Activated B cell treated with CpG ODN at 0.5 μM for 24 hours (primary cell): Measurements from ENCODE around the gene DLGAP1. TPM values are rescaled to one million over a fixed set of nuclear protein-coding genes. Genes with fewer than 3 reads are reported as not detected.

Experiments
- ATAC-seq: fragments of 200-7000 bp; cut with Tn5 transposase; one replicate; pipeline ENCODE4 v1.10.0; 2021; ENCODE audit warnings: low read depth, mild to moderate bottlenecking, moderate library complexity
- CTCF ChIA-PET: fragments of 350-600 bp; sonication (Branson Sonifier 250); formaldehyde crosslinking; loops from one replicate; lab custom pipeline; 2021; ENCODE audit warnings: antibody characterized with exemption; lab: Charles Lee
- POLR2A ChIA-PET: fragments of 350-600 bp; sonication (Branson Sonifier 250); formaldehyde crosslinking; loops from one replicate; lab custom pipeline; 2021; ENCODE audit warnings: antibody characterized with exemption; lab: Charles Lee
- DNase-seq: peaks from one replicate; pipeline ENCODE4 v3.0.0; 2022
- H3K27ac Mint-ChIP-seq: one replicate; pipeline ENCODE4 v1.8.0; 2020; ENCODE audit warnings: mixed read lengths
- H3K27me3 Mint-ChIP-seq: one replicate; pipeline ENCODE4 v1.8.0; 2021; ENCODE audit warnings: mixed read lengths
- H3K36me3 Mint-ChIP-seq: one replicate; pipeline ENCODE4 v1.8.0; 2021; ENCODE audit warnings: low read depth, mixed read lengths
- H3K4me1 Mint-ChIP-seq: one replicate; pipeline ENCODE4 v1.8.0; 2021; ENCODE audit warnings: mixed read lengths
- H3K4me3 Mint-ChIP-seq: one replicate; pipeline ENCODE4 v1.8.0; 2020; ENCODE audit warnings: mild to moderate bottlenecking, mixed read lengths
- H3K9me3 Mint-ChIP-seq: one replicate; pipeline ENCODE4 v1.8.0; 2020; ENCODE audit warnings: mixed read lengths
- intact Hi-C: fragments of 100-400 bp; cut with micrococcal nuclease; formaldehyde crosslinking; loops from one replicate; pipeline ENCODE4 v1.15.1; 2024
- total RNA-seq: library from RNA; stranded (reverse); gene quantifications from 2 replicates; pipeline ENCODE4 v1.2.3, GENCODE V29; 2022
- TF ChIP-seq, protein P1 (sequence below): fragments of 200-600 bp; IDR thresholded peaks from one replicate; pipeline ENCODE4 v1.8.0; 2022; ENCODE audit warnings: antibody characterized with exemption, mild to moderate bottlenecking

DLGAP1 gene
- total RNA-seq, 1 donor from 2014 or later = 0.18 TPM

DNA sequence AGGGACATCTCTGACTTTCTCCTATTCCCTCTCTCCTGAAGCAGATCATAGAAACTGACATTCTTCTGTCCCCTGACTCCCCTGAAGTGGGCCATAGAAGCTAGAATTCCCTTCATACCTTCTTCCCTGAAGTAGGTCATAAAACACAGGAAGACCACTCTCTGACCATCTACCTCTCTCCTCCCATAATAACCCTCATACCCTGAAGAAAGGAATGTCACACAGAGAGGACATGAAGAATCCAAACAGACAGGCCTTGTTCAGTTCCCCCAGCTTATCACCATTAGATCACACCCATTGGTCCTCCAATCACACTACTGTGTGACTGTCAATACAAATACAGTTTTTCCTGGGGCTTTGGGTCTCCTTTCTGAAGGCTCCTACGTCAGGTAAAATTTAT lies 347.1 kb downstream of the DLGAP1 start:
- Mint-ChIP-seq H3K27me3 (no peaks in the 10 kb centered on the region), H3K36me3 (no peaks in the 10 kb centered on the region), H3K4me1 (no peaks in the 10 kb centered on the region), H3K27ac (no peak overlapping the region), H3K9me3 (no peaks in the 10 kb centered on the region), H3K4me3 (no peak overlapping the region)
- ChIA-PET POLR2A (no interaction called here), CTCF (interaction anchor here (1.4 kb wide), 1 partner anchor 10 kb away, joined by 3 read pairs; no protein-coding TSS in a partner anchor)
- DNase-seq (no peak), ATAC-seq (no peak)
- TF ChIP-seq, protein P1, sequence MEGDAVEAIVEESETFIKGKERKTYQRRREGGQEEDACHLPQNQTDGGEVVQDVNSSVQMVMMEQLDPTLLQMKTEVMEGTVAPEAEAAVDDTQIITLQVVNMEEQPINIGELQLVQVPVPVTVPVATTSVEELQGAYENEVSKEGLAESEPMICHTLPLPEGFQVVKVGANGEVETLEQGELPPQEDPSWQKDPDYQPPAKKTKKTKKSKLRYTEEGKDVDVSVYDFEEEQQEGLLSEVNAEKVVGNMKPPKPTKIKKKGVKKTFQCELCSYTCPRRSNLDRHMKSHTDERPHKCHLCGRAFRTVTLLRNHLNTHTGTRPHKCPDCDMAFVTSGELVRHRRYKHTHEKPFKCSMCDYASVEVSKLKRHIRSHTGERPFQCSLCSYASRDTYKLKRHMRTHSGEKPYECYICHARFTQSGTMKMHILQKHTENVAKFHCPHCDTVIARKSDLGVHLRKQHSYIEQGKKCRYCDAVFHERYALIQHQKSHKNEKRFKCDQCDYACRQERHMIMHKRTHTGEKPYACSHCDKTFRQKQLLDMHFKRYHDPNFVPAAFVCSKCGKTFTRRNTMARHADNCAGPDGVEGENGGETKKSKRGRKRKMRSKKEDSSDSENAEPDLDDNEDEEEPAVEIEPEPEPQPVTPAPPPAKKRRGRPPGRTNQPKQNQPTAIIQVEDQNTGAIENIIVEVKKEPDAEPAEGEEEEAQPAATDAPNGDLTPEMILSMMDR = no peak
- intact Hi-C loops = no loop called here

DNA sequence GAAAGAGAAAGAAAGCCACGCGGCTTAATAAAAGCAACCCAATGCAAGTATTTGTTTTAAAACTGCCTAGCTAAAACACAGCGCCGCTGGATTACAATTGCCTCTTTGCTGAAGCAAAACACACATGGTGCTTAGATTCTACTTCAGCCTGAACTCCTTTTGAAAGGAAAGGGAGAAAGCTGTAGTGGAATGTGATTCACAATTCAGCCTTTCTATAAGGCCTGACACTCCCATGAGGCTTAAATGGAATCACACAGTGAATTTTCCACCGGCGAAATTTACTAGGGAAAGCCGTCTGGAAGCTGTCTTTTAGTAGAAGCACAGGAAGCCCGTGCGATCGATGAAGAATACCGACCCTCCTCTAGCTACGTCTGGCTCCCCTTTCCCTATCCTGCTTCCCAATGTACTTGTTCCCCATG lies 348.0 kb downstream of the DLGAP1 start:
- H3K4me3 Mint-ChIP-seq = no peak overlapping the region
- intact Hi-C loops = no loop called here
- ATAC-seq (no peak), DNase-seq (no peak)
- CTCF ChIA-PET = interaction anchor here (0.6 to 1.3 kb wide), 2 partner anchors 10 to 951 kb away, joined by 3 to 7 read pairs; no protein-coding TSS in a partner anchor
- no peaks in the 10 kb centered on the region for H3K27me3 Mint-ChIP-seq
- no peaks in the 10 kb centered on the region for H3K9me3 Mint-ChIP-seq
- no peaks in the 10 kb centered on the region for H3K36me3 Mint-ChIP-seq
- POLR2A ChIA-PET = no interaction called here
- no peak overlapping the region for H3K27ac Mint-ChIP-seq
- TF ChIP-seq, protein P1 = no peak
- H3K4me1 Mint-ChIP-seq = no peaks in the 10 kb centered on the region

DNA sequence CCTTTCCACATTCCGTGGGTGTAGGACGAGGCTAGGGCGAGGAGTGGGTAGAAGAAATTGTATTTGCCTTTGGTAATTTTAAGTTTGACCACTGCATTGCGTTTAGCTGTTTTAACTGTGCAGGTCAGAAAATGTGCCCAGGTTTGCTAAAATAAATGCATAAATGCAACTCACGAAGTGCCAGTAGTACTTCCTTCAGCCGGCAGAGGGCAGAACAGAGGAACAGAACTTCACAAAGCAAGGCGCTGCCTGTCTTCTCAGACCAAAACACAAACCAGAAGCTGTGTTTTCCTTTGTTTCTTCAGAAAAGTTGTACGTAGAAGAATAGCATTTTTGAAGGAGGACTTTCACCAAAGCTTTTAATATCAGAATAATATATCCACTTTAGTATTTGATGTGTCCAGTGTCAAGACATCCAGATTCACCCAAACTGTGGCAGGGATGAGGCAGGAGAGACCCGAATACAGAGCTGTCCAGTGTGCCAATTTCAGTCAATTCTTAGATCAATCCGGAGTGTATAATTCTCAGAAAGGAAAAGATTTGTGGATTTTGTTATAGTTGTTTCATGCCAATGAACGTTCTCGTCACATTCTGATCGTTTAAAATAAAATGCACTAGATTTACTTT lies 348.6 kb downstream of the DLGAP1 start:
- Mint-ChIP-seq H3K9me3 (no peaks in the 10 kb centered on the region), H3K27ac (no peak overlapping the region), H3K27me3 (no peaks in the 10 kb centered on the region), H3K4me3 (no peak overlapping the region), H3K4me1 (no peaks in the 10 kb centered on the region), H3K36me3 (no peaks in the 10 kb centered on the region)
- ChIA-PET CTCF (interaction anchor here (0.6 to 1.3 kb wide), 3 partner anchors 10 to 952 kb away, joined by 3 to 7 read pairs (median 4); no protein-coding TSS in a partner anchor), POLR2A (no interaction called here)
- TF ChIP-seq, protein P1 = no peak
- DNase-seq (peak; percentile 16), ATAC-seq (no peak)
- intact Hi-C loops = no loop called here

DNA sequence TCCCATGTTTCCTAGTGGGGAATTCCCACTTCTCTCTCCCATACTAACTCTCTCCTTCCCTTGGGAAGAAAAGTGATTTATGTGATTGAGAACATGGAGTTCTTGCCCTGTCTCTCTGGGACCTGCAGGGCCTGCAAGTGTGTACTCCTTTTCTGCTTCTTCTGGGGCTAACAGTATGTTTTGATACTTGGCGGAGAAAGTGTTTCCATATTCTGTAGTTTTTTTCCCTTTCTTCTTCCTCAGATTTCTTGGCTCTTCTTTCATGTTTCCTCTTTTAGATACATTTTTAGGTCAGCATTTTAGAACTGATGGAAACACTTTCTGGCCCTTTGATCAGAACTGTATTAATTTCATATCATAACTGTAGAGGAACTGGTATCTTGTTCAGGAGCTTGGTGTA lies 352.2 kb downstream of the DLGAP1 start:
- TF ChIP-seq, protein P1 = no peak
- DNase-seq (no peak), ATAC-seq (no peak)
- POLR2A ChIA-PET = no interaction called here
- intact Hi-C loops = no loop called here
- Mint-ChIP-seq H3K27me3 (no peaks in the 10 kb centered on the region), H3K4me1 (no peaks in the 10 kb centered on the region), H3K9me3 (peaks cover 5% of the 10 kb centered on the region), H3K36me3 (no peaks in the 10 kb centered on the region), H3K27ac (no peak overlapping the region), H3K4me3 (no peak overlapping the region)
- CTCF ChIA-PET = no interaction called here

DNA sequence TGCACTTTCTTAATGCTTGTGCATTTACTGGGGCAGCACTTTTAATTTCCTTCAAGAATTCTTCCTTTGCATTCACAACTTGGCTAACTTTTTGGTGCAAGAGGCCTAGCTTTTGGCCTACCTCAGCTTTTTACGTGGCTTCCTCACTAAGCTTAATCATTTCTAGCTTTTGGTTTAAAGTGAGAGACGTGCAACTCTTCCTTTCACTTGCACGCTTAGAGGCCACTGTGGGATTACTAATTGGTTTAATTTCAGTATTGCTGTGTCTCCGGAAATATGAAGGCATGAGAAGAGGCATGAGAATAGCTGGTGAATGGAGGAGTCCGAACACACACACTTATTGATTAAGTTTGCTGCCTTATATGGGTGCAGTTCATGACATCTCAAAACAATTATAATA lies 354.1 kb downstream of the DLGAP1 start:
- ChIA-PET CTCF (no interaction called here), POLR2A (no interaction called here)
- Mint-ChIP-seq H3K9me3 (peaks cover 5% of the 10 kb centered on the region), H3K27me3 (no peaks in the 10 kb centered on the region), H3K4me1 (no peaks in the 10 kb centered on the region), H3K36me3 (no peaks in the 10 kb centered on the region), H3K4me3 (no peak overlapping the region), H3K27ac (no peak overlapping the region)
- intact Hi-C loops = no loop called here
- DNase-seq (no peak), ATAC-seq (no peak)
- TF ChIP-seq, protein P1 = no peak
